Fibroblast of peridontal ligament (primary cell): Measurements from ENCODE around the gene IL1B.
"Not testable (repeated sequence)": the region's sequence is repeated elsewhere in the genome, so short reads cannot be mapped to it uniquely, and the experiment has no call there.

Source experiments
- DNase-seq: peaks from one replicate; pipeline ENCODE4 v3.0.0-alpha.2; 2010; ENCODE audit errors: extremely low read depth

The IL1B gene

DNA sequence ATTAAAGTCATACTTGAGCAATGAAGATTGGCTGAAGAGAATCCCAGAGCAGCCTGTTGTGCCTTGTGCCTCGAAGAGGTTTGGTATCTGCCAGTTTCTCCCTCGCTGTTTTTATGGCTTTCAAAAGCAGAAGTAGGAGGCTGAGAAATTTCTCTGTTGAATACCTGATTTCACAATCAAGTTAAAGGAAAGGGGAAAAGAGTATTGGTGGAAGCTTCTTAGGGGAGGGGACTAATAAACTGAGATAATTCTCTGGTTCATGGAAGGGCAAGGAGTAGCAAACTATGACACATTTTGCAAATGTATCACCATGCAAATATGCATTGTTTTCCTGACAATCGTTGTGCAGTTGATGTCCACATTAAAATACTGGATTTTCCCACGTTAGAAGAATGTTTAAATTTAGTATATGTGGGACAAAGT is at the start of gene IL1B:
TSS of gene IL1B (minus strand) at position 85 of the 423 bp plus-strand sequence. CDS start 550 bp downstream, outside the sequence.
- DNase-seq: peak; percentile 27

DNA sequence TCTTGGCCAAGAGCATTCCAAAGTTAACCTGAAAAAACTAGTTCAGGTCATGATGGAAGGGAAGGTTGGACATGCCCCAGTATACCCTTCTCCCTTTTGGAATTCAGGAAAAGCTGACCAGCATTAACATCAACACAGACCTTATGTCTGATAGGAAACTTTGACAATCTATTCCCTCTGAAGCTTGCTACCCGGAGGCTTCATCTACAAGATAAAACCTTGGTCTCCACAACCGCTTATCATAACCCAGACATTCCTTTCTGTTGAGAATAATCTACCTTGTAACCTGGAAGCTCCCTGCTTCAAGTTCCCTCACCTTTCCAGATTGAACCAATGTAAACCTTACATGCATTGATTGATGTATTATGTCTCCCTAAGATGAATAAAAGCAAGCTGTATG is 49.7 kb upstream of the IL1B start:
- DNase-seq: no peak

DNA sequence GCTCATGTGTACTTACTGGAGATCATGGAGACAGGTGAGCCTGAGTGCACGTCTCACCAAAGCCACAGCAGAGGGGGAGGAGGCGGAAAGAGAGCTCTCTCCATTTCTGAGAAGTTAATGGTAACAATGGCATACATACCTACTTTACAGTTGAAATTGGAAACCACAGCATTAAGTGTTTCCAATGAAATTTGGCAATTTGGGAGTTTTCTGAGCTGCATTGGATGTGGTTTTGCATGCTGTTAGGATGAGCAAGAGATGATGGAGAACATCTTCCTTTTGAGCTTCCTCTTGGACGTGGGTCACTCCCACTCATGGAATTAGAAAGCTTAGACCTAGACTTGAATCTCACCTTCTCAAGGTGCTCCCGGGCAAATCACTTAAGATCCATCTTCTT is 48.9 kb upstream of the IL1B start:
- DNase-seq: no peak

DNA sequence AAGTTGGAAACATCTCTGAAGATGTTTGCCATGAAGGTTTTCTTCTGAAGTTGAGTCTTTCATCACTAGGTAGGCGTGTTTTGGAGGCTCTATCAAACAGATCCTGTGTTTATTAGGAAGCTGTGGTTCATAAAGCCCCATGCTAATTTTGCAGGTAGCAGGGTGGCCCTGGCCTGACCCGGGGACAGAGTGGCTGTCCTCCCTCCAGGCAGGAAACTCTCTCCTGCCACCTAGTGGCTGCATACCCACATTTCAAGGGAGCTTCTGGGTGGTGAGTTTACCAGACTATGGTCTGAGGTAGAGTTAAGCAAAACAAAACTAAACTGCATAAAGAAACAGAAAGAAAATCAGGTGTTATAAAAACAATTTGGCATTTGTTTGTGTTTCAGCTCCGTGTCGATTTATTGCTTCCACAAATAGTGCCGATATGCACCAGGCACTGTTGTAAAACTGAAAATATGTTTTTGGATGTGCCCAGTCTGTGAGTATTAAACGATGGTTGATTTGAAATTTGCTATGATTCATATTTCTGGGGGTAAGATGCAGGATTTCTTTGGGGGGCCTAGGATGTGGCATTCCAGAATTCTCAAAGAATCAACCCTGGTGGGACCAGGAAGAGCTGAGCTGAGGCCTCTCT is 48.4 kb upstream of the IL1B start:
- no peak for DNase-seq

DNA sequence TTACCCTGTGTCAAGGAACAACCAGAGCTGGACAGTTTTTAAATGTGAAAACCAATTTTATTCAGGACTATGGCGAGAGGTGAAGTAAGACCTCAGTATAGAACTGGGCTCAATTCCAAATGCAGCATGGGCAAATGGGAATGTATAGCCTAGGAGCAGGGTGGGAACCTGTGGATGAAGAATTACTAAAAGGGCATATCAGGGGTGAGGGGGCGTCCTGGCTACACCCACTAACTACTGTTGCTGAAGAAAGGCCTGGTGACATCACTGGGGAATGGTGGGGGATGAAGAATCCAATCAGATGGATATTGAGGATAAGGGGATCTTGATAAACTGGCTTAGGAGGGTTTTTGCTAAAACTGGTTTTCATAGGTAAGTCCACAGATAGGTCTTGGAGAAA is 47.1 kb upstream of the IL1B start:
- DNase-seq: no peak

DNA sequence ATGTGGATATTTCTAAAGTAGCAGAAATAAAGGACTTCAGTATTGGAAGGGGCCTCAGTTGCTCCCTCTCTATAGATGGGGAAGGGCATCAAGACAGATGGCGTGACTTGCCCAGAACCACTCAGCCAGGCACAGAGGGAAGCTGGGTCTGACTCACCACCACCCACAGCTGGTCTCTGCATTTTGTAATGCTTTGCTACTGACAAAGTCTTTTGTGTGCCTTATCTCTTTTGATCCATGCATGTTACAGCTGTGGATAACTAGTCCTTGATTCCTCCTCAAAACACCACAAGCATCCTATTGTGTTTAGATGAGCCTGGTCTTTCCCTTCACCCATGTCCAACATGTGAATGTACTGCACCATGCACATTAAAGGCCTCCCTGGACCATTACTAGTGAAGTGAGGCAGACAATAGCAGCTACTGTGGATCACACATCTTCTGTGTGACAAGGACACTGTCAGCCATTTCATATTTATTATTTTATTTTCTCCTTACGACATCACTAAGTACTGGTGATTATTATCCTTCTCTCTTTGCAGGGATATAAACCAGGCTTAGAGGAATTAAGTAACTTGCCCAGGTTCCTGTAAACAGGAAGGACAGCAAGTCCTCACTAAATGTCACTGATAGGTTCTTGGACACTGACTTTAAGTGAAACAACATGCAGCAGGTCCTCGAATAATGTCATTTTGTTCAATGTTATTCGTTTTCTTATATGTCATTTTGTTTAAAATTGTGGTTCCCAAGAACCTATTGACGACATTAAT is 44.8 kb upstream of the IL1B start:
- peak; percentile 54 for DNase-seq

DNA sequence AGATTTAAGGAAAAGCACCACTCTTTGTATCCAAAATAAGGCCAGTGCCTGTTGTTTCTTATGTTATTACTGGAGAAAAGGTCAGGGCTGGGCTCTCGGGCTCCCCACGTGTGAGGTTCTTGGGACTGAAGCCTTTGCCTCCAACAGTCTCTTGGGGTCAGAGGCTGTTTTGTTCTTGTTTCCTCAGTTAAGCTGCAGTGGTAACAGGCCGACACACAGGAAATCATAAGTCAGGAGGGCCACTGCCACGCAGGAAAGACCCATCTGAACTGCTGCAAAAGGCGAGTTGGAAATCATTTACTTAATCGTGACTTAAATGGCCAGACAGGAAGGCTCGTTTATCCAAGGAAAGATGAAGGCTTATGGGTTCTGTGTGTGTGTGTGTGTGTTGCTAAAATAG is 44.1 kb upstream of the IL1B start:
- DNase-seq: no peak

DNA sequence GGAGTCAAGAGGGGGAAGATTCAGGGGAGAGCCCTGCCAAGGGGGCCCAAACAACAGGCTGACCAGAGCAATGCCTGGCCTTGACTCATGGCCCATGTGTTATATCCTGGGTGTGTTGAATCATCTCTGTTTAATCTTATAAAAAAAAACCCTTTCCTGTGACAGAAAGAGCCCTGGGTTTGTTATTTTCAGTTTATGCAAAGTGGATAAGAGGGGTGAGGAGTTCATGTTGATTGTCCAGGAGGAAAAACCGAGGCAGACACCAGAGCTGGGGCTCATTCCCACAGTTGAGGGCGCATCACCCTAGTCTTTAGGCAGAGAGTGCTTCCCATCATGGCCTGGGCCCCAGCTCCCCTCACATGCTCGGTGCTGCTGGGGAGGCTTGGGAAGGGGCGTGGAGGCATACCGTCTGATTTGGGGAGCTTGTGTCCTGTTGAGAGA is 43.5 kb upstream of the IL1B start:
- peak; percentile 14 for DNase-seq

DNA sequence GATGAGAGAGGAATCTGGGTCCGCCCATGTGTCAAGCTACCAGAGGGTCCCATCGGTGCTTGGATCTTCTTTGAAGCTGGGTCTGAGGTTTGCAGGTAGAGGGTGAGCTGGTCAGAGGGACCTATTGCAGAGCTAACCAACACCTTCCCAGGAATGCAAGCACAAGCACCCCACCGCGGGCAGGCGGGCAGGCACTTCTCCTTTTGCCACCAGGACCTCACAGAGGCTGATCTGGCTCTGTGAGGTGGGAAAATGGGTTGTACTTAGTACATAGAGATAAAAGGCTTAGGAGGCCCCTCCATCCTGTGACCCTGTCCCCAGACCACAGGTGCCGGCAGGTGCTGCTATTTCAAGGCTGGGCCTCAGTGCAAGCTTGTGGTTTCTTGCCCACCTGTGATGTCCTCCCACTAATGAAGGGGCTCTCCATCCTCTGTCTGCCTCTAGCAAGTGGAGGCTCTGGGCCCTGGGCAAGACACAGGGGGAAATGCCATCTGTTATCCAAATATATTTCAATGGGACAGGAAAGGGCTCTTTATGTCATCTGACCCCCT is 43.0 kb upstream of the IL1B start:
- DNase-seq: no peak

DNA sequence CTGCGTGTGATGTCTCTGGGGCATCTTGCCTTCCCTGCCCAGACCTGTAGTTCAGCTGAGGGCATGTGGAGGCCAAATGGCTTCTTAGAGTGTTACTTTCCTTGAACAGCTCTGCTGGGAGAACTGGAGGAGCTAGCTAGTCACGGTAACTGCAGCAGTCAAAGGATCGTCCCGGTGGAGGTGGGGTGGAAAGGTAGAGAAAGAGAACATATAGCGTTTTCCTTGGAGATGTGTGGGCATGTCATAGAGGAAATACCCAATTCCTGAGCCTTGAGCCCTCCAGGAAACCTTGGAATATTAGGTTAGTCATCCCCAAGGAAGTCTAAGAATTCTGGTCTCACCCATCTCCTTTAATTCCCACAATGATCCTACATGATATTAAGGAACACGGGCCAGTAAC is 40.8 kb upstream of the IL1B start:
- no peak for DNase-seq

DNA sequence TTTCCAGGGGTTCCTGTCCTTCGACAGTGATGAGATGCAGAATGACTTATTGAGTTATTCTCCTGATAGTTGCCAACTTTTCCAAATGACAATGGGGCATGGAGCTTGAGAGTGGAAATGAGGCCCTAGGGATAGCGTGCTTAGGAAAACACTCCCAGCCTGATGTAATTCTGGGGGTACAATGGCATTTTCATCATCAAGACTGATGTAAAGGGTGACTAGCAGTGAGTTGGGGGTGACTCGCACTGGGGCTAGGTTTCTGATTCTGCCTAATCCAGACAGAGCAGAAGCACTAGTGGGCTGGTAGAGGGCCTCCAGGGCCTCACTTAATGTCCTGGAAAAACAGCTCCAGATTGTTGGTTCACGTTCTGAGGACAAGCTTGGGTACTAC is 40.4 kb upstream of the IL1B start:
- DNase-seq: no peak

DNA sequence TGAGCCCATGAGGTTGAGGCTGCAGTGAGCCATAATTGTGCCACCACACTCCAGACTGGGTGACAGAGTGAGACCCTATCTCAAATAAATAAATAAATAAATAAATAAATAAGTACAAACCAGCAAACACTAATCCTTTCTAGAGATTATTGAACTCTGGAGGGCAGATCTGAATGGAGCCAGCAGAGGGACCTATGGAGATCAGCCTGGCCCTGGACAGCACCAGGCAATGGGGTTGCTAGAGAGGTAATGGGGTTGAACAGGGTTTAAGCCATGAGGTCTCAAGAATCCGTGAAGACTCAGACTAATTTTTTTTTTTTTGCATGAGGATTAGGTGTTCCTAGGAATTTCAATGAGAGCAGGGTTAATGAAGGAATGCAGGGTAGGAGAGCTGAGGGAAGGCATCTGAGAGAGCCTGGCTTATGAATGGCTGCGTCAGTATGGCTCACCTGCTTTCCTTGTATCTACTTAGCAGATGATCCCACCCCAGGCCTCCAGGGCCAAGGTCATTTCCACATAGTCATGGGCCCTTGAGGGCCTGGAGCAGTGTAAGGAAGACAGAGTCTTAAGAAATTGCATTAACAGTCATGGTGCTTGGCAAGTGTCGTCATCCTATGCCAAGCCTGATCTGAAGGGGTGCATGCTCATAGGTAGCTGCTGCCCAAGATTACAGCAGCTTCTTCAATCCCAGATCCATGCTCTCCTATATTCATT is 39.8 kb upstream of the IL1B start:
- DNase-seq: no peak

DNA sequence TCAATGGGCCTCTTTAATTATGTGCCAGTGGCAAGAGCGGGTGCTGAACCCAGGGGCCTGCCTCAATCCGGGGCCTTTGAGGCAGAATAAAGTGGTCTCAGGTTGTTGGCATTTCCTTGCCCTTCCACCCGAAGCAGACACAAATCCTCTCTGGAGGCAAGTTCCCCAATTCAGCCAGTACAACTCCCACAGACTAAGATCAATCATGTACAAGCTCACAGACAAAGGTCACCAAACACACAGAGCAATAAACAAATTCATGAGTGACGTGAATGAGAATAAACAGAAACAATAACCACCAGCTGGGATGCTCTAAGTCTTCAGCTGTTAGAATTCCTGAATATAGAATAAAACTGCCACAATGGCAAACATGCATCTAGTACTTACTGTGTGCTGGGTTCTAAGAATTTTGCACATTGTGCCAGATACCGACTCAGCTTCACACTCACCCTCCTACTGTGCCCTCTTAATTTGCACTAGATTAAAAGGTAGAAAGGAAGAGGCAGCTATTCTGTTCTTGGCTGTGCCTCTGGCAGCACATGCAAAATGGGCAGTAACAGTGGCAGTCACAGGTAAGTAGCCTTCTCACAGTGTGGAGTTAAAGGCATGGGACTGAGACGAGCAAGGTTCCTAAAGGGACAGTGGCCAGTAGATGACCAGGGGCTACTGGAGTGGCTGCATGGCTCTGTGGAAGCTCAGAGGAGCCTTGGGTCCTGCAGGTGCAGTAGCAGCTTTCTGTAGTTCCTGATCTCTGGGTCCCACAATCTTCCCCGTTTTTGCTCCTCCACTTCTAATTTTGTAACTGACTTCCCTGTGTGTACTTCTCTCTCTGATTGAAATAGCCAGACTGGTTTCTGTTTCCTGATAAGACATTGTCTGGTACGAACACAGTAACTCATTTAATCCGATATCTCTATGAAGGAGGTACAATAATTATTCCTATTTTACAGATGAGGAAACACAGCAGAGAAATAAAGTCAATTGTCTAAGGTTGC is 34.6 kb upstream of the IL1B start:
- no peak for DNase-seq

DNA sequence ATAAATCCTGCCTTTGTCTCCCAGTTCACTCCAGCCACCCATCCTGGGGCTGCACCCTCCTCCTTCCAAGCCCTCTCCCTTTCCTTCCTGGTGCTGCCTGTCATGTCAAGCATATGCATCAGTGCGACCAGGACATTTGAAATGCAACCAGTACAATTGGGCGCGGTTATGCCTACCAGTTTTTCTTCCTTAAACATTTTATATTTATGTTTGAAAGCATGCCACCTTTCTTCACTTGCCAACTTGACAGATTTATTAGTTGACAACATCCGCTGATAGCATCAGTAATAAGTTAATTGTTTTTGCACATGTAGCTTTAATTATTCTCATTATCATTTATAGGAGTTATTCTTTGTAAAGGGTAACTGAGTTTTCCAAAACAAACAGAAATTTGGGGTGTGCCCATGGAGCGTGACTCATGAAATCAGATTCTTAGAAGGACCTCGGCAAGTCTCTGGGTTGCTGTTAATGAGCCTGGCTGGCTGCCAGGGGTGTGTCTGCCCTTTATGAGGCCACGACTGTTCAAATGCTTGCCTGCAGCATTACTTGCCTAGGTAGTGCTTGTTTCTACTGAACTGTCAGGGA is 32.8 kb upstream of the IL1B start:
- DNase-seq: peak; percentile 53

DNA sequence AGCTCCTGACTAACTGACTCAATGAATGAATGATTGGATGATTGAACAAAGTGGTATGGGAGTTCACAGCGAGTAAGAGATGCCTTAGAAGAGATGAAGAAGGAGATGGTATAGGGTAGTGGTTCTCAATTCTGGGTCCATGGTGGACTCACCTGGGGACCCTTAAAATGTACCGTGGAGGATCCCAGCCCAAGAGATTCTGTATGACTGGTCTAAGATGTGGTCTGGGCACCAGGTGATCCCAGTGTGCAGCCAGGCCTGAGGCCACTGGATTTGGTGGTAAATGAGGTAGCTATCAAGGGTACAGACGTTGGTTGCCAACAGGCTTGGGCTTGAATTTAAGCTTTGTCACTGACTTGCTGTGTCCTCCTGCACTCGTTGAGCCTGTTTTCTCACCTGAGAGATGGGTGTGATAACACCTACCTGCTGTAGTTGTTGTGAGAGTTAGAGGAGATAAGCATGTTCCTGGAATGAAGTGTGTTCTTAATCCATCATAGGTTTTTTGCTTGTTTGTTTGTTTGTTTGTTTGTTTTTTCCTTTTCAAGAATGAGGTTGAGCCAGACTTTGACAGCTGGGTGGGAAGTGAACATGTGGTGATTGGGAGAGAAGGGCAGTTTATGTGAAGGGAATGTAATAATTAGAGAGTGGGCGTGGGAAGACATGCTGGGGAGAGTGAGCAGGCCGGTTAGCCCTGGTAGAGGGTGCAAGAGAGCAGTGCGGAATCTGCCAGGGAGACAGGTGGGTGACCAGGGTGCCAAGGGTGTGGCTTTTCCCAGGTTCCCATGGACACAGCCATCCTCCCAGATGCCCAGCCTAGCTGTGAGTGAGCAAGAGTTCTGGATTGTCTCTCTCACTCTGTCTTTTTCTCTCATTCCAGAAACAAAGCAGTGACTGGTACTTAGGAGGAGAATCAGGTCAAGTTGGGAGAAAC is 31.4 kb upstream of the IL1B start:
- DNase-seq: no peak

DNA sequence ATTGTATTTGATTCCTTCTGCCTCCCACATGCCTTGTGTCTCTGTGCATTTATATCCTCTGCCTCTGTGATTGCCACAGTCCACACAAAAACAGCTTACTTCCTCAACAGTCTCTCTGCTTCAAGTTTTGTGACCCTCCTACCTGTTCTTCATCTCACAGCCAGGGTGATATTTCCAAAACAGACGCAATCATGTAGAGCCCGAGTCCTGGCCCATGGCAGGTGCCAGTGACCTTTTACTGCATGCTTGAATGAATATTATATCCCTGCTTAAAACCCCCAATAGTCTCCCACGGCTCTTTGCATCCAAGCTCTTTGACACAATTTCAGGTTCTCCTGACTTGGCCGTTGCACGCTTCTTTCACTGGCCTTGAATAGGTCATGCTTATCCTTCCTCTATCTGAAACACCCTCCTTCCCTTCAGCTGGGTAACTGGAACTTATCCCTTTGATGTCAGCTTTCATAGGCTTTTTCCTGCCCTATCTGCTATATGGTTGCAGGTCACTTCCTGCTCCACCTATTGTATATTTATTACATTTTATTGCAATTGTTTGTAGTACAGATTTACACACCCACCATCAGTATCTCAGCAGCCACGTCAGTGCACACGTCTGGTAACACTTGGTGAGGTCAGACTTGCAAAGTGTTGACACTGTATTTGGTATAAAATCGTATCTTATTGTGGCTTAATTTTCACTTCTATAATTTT is 29.7 kb upstream of the IL1B start:
- no peak for DNase-seq

DNA sequence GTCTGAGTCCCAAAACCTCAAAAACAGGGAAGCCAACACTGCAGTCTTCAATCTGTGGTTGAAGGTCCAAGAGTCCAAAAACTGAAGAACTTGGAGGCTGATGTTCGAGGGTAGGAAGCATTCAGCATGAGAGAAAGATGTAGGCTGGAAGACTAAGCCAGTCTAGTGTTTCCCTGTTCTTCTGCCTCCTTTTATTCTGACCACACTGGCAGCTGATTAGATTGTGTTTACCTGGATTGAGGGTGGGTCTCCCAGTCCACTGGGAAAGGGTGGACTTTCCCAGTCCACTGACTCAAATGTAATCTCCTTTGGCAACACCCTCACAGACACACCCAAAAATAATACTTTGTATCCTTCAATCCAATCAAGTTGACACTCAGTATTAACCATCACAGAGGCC is 27.5 kb upstream of the IL1B start:
- DNase-seq: no peak

DNA sequence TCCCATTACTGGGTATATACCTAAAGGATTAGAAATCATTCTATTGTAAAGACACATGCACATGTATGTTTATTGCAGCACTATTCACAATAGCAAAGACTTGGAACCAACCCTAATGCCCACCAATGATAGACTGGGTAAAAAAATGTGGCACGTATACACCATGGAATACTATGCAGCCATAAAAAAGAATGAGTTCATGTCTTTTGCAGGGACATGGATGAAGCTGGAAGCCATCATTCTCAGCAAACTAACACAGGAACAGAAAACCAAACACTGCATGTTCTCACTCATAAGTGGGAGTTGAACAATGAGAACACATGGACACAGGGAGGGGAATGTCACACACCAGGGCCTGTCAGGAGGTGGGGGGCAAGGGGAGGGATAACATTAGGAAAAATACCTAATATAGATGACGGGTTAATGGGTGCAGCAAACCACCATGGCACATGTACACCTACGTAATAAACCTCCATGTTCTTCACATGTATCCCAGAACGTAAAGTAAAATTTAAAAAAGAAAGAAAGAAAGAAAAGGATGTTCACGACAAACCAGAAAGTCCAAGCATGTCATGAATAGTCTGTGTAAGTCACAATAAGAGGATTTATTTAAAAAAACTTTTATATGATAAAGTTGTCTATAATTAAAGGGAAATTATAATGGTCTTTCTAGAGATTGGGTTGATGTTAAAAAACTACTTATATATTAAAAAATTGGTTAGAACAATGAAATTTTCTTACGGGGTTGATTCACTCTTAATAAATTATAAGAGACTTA is 23.0 kb upstream of the IL1B start:
- DNase-seq: not testable (repeated sequence)
